T-helper 2 cell treated with Interferon-gamma antibody and Interleukin-4, amounts not matched to agents 100 ng/mL and 5 ng/mL, for 36 hours (primary cell): ENCODE measurements around the gene LEAP2. TPM values are rescaled to one million over a fixed set of nuclear protein-coding genes. Genes with fewer than 3 reads are reported as not detected.

Source experiments
- intact Hi-C: fragments of 100-400 bp; cut with micrococcal nuclease; formaldehyde crosslinking; loops from one replicate; pipeline ENCODE4 v1.15.1; 2023
- total RNA-seq: library from RNA; stranded (reverse); gene quantifications from 2 replicates; pipeline ENCODE4 v1.2.3, GENCODE V29; 2022

LEAP2 gene
- total RNA-seq, 1 donor from 2014 or later = 4.2 TPM

DNA sequence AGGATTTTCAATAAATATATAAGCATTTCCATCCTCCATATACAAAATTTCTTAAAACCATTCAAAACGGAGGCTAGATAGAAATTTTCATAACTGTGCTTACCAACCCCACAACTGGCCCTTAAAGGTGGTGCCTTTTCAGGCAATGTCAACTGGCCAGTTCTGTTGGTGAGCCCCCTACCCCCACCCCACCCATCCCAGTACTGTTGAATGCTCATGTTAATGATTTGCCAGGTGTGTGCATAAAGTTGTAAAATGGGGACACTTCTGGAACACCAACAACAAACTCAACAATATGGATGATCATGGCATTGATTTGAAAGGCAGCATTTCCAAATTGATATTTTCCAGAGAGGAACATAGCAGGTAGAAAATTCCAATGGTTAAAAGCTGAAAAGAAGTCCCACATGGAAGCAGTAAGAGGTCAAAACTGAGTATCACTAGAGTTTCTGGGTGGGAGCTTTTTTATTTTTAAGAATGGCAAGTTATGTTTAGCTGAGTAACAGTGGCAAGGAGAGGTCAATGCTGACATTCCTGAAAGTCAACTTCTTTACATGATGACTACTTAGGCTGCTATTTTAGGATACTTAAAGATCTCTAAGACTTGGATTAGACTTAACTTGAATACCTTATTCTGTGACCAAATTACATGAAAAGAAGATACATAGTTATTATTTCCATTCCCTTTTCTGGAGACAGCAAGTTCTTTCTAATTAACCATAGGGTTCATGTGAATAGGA, 2.7 kb downstream of the LEAP2 start:
- intact Hi-C loops = no loop called here

DNA sequence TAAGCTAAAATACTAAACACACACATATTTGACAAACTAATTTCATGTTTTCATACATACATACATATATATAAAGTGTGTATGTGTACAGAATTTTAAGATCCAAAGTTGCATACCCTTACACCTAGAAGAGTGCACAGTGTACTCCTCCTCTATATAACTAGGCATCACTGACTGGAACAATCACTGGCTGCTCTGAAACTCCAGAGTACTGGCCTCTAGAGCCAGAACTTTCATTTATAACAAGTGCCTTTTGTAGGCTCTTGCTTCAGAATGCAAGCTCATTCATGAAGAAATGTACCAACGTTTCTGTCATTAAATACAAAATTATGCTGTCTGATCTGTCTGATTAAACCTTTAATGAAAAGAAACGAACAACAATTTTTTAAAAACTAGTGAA, 4.0 kb downstream of the LEAP2 start:
- intact Hi-C loops = no loop called here

DNA sequence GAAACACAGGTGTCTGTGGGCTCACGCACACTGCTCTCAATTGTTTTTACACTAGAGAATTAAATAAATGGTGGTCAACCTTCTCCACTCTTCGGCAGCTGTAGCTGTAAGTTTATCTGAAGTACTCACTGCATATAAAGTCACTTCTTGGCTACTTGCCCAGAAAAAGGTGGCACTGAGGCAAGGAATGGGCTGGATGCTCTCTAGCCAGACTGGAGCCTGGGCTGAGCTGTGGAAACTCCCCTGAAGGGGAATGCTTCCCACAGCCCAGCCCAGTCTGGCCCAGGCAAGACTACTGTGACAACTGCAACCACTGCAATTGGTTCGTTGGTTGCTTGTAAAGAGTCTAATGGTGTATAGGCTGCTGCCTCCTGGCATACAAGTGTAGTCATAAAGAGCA, 4.5 kb downstream of the LEAP2 start:
- intact Hi-C loops = no loop called here

DNA sequence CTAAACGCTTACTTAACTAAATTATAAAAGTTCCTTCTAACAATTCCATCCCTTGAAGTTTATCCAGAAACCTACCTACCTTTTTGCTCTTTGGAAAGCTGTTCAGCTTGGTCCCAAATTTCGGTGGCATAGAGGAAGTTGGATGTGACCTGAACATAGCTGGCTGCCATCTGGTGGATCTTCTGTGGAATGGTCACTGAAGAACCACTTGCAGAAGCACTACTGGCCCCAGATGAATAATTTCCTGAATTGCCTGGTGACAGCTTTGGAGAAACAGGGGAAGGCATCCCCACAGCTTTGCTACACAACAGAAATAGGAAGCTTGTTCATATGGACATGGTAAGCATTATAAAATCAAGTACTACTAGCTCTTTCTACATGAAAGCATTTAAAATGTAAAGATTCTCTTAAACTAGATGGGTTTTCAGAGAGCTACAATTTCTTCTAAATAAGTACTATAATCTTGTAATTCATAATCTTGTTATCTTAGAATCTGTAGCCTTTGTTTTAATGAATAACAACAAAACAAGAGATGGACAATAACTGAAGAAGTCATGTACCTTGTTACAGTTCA, 9.9 kb downstream of the LEAP2 start:
- intact Hi-C loops = loop anchor here (1.0 to 2.0 kb wide), 2 partner anchors 53 to 497 kb away; partner anchors contain the start of gene SHROOM1

DNA sequence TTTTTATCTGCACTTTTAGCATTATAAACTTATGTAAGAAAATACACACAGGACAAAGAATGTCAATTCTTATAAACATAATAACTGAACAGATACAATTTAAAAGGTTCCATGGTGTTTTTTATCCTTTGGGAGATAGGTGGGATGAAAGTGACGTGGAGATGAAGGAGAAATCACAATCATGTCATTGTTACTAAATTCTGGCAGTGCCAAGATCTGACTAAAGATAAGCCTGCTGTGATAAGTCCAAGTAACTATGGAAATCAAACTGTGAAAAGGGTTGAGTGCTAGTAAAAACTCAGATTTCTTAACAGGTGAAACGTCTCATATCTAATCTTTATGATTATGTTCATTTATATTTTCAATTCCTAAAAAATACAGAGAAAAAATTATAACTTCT, 11.1 kb downstream of the LEAP2 start:
- intact Hi-C loops = no loop called here

DNA sequence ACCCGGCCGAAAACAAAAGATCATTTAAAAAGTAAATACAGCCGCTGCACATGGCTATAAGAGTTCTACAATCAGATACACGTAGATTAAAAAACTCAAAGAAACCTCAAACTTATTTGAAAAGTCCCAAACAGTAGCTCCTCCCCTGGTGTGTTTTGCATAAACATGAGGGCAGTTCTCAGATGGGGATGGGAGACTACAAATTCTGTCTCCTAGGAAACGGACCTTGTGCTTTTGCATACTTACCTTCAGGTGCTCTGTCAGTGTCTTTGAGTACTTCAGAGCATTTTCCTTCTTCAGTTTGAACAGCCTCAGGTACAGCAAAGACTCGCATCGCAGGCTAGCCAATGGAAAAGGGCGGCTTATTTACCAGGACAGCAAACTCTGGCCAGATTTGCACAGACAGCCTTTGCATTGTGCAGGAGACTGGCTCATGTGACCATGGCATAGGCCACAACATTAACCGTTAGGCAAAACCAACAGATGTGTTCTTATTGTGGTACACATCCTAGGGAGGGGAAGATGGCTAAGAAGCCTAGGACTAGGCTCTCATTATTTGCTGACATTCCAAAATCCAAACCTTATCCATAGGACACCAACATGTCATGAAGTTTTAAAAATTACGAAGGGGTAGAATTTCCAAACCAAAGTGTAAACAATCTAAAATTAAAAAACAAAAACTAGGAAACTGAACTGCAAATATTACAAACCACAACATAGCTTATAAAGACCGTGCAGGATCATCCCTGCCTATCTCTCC, 12.8 kb downstream of the LEAP2 start:
- intact Hi-C loops = no loop called here

DNA sequence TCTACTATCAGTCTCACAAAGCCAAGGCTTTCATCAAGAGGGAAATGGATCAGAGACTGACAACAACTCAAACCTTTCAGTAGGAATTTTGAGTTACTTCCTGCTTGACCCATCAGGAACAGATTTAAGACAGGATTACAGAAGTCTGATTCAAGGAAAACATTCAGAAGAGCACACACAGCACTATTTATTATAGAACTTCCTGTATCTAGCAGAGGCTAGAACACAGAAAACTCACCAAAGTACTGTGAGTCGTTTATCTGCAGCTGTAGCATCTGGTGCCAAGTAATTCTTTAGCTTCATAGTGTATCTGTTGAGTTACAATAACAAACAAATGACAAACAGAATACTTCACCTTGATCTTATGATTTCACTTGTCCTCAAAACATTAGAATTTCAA, 13.8 kb downstream of the LEAP2 start:
- intact Hi-C loops = no loop called here

DNA sequence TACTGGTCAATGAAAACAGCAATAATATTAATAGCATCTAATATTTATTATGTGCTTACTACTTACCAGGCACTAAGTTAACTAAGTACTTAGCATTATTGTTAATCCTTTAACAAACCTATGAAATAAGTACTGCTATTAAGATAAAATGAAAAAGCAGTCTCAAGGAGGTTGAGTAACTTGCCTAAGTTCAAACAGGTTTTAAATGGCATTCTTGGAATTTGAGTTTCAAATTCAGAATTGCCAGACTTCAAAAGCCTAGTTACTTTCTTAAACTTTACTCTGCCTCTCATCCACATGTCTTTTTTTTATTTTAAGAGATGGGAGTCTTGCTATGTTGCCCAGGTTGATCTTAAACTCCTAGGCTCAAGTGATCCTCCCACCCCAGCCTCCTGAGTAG, 16.0 kb downstream of the LEAP2 start:
- intact Hi-C loops = no loop called here

DNA sequence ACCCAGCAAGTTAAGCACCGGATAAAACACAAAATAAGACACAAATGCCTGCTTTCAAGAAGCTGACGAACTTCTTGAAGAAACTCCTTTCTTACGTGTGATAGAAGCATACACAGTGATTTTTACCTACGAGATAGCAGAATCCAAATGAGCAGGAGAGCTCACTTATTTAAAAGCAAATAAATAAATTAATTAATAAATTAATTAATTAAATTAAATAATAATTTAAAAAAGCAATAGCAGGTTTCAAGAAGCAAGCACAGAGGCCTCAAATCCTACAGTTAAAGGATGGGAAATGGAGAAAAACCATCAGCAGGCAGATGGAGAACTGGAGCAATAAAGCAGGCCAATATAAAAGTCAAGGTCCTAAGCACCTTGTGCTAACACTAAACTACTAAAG, 17.3 kb downstream of the LEAP2 start:
- intact Hi-C loops = no loop called here

DNA sequence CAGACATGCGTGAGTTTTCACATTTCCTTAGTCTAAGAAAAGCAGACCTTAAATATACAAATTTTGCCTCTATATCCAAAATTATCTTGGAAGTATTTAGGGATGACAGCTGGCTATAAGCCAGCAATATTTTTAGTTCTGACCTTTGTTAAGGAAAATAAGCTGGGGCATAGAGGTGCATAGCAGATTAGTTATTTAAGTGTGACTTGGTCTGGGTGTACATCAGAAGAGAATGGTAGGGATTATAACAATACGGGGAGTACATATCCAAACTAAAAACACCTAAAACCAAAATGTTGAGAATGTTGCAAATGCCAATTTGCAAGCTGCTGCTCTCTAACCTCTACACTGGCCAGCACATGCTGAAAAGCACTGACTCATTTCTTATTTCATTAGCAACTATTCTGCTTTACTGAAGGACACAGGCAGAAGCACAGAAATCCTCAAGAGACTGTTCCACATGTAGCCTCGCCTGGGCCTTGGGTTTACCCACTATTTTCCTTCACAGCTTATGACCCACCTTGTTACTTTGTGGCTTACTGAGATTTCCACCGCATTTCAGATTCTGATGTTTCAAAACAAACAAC, 22.3 kb downstream of the LEAP2 start:
- intact Hi-C loops = no loop called here

DNA sequence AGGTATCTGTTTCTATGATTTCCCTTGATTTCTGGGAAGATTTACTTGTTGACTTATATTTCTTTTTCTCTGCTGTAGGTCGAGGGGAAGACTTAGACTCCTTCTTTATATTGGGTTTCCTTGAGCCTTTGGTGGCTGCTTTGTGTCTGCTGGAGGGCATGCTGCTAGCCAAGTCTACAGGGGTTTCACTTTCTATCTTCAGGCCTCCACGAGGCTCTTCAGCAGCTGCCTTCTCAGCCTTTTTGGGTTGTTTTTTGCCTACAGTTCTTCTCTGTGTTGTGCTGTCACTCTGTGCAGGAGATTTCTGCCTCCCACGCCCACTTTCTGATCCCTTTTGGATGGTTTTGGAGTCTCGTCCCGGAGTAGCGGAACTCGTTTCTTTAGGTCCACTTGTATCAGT, 23.2 kb downstream of the LEAP2 start:
- intact Hi-C loops = no loop called here

DNA sequence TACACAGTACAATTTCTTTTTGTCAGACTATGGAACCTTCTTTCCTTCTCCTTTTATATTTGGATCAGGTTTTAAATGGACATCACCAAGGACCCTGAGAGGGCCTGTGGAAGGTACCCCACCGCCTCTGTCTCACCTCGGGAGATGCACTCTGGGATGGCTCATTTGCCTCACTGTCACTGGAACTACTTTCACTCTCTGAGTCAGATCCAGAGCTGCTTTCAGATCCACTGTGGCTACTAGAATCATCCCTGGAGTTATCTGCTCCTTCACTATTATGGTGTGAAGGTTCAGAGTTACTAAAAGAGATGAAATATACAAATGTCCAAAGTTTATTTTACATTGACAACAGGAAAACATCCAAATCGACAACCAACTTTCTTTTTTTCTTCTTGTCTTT, 24.6 kb downstream of the LEAP2 start:
- intact Hi-C loops = no loop called here

DNA sequence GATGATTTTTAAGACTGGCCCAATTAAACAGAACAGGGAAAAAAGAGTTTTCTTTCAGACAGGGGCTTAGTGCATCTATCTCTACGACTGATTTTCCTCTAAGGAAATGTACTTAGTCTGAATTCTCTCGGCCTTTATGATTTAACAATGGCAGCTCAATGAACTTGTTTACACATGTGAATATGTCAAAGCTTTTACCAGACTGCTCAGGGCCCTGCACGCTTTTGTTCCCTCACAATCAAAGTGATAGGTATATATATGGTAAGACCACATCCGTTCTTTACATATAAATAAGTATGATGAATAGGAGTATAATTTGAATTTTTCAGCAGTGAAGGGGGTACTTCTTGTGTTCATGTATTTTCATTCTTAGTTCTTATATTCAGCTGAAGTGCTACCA, 27.6 kb downstream of the LEAP2 start:
- intact Hi-C loops = no loop called here

DNA sequence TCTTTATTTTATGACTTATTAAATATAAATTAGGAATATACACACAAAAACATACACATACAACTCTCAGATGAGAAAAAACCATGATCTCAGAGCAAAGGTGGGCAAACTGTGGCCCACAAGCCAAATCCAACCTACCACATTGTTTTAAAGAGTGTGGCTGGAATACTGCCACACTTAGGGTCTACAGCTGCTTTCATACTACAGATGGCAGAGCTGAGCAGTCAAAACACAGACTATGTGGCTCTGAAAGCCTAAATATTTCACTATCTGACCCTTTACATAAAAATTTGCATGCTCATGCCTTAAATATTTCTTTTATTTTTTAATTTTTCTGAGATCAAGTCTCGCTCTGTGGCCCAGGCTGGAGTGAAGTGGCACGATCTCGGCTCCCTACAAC, 28.3 kb downstream of the LEAP2 start:
- intact Hi-C loops = no loop called here

DNA sequence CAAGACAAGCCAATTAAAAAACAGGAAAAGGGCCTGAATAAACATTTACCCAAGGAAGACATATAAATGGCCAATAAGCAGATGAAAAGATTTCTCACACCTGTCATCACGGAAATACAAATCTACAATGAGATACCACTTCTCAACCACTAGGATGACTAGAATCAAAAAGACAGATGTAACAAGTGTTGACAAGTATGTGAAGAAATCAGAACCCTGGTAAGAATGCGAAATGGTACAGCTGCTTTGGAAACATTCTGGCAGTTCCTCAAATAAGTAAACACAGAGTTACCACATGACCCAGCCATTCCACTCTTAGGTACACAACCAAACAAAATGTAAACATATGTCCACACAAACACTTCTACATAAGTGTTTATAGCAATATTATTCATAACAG, 32.5 kb downstream of the LEAP2 start:
- intact Hi-C loops = no loop called here

DNA sequence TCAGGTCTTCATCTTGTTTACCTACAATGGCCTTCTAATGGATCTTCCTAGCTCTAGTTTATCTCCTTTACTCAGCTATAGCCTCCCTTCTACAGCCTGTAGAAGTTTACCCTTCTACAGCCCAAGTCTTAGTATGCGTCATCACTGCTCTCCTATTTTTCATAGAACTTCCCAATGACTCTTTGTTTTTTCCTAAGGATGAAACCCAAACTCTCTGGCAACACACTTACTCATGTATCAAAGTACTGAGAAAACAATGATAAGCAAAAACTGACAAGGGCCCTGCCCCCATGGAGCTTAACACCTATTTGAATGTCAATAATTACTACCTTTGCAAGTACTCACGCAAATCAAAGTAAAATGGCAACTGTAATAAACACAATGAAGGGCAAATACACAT, 33.7 kb downstream of the LEAP2 start:
- intact Hi-C loops = no loop called here

DNA sequence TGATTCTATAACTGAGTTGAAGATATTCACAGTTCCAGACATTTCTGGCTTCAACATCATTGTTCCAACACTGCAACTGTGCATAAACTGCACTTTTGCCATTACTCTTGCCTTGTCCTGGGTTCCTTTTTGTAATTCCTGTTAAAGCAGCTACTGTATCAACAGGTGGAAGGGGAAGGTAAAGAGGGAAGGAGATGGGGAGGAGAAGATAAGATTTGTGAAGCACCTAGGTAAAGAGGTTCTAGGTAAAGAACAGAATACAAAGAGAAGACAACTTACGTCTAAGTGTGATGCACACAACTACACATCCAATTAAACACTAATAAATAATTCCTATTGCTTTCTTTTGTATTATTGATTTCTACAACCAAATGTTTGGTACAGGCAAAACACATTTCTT, 36.2 kb downstream of the LEAP2 start:
- intact Hi-C loops = no loop called here

DNA sequence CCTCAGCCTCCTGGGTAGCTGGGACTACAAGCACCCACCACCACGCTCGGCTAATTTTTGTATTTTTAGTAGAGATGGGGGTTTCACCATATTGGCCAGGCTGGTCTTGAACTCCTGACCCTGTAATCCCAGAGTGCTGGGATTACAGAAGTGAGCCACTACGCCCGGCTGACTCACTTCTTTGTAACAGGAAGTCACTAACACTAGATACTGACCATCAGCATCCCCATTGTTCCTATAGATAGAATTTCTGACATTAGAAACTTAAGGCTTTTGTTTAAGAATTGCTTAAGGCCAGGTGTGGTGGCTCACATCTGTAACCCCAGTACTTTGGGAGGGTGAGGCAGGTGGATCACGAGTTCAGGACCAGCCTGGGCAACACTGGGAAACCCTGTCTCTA, 42.2 kb downstream of the LEAP2 start:
- intact Hi-C loops = no loop called here

DNA sequence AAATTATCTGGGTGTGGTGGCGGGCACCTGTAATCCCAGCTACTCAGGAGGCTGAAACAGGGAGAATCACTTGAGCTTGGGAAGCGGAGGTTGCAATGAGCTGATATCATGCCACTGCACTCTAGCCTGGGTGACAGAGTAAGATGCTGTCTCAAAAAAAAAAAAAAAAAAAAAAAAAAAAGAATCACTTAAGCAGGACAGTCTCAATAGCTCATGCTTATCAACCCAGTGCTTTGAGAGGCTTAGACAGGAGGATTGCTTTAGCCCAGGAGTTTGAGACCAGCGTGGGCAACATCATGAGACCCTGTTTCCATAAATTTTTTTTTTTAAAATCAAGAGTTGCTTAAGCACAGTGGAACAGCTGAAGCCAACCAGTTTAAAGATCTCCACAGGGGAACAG, 42.6 kb downstream of the LEAP2 start:
- intact Hi-C loops = no loop called here
